ENCODE measurements around the gene PEX7. TPM values are rescaled to one million over a fixed set of nuclear protein-coding genes. Genes with fewer than 3 reads are reported as not detected.

PEX7 gene
- total RNA-seq, 4 donors from 2014 or later = 5.9 to 17.1 (median 6.9) TPM

DNA sequence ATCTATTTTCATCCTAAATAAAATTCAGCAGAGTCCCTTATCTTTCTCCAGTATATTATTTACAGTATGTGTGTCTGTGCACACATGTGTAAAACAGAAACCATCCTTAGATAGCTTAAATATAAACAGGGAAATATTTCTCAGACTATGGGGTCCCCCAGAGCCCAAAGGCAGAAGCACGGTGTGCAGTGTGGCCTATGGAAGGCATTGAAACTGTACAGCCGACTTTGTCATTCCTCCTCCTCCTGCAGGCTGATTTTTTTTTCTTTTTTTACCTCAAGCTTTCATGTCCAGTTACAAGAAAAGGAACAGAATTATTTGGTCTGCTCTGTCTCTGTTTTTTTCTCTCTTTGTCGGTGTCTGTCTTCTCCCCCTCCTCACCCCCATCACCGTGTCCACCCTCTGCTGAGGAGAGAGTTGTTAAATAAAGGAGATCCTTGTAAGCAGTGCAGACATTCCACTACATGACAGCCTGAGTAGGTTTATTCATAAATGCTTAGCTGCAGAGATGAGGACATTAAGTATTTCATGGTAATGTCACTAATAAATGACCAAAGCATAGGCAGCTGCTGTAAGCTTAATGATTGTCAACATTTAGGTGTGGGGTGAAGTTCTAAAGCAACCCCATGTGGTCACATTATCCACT is 67.9 kb downstream of the PEX7 start:
- 57 to 83% methylated on average over 2 to 3 of the region's 4 CpGs for WGBS, 2 donors (ENCODE audit: low coverage in 1 of 2)
- no peaks in the 10 kb centered on the region for H3K9me3 ChIP-seq

DNA sequence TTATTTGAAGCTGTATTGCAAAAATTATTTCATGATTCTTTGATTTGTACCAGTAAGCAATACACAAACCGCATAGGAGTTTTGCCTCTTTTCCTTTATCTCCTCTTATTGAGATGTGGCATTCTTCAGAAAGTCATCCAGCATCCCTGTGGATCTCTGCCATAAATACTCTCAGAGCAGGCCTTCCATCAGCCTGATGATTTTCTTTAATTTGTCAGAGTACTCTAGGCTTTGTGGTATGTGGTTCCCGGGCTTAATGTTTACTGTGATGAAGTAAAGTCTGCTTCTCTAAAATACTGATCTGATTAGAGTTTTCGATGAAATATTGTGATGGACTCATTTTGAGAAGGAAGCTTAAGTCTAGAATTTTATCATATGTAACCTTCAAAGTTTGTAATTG is 68.6 kb downstream of the PEX7 start:
- no peak for ATAC-seq

More for the DNA sequence above, 67.9 kb downstream of the PEX7 start:
- Histone ChIP-seq H3K27me3 (no peaks in the 10 kb centered on the region), H3K27ac (no peak overlapping the region), H3K4me3 (no peak overlapping the region), H3K4me1 (peaks cover 0 to 4% (median 0%) of the 10 kb centered on the region in 3 donors), H3K36me3 (peaks cover 0 to 4% of the 10 kb centered on the region in 2 donors)
- ATAC-seq = no peak
- TF ChIP-seq POLR2AphosphoS5 (IDR thresholded peaks at IDR 0.05) (no peak), POLR2A (IDR thresholded peaks at IDR 0.05) (no peak), EP300 (IDR thresholded peaks at IDR 0.05) (no peak)
- TF ChIP-seq, protein P1, sequence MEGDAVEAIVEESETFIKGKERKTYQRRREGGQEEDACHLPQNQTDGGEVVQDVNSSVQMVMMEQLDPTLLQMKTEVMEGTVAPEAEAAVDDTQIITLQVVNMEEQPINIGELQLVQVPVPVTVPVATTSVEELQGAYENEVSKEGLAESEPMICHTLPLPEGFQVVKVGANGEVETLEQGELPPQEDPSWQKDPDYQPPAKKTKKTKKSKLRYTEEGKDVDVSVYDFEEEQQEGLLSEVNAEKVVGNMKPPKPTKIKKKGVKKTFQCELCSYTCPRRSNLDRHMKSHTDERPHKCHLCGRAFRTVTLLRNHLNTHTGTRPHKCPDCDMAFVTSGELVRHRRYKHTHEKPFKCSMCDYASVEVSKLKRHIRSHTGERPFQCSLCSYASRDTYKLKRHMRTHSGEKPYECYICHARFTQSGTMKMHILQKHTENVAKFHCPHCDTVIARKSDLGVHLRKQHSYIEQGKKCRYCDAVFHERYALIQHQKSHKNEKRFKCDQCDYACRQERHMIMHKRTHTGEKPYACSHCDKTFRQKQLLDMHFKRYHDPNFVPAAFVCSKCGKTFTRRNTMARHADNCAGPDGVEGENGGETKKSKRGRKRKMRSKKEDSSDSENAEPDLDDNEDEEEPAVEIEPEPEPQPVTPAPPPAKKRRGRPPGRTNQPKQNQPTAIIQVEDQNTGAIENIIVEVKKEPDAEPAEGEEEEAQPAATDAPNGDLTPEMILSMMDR (IDR thresholded peaks at IDR 0.05) = no peak

DNA sequence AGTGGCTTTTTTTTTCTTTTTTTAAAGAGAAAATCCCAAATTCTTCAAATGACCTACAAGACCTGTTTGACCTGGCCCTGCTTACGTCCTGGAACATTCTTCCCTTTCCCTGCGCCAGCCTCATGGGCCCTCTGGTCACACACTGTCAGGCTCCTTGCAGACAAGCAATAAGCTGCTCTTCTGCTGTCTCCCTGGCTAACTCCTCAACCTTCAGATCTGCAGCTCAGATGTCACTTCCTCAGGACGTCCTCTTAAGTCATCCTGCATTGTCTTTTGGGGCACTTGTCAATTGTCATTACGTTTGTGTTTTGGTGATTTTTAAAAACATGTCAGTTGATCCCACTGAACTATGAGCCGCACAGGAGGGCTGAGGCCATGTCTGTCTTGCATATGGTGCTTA is 70.8 kb downstream of the PEX7 start:
- 84 to 100% methylated on average over 1 to 5 of the region's 5 CpGs for WGBS, 2 donors (ENCODE audit: low coverage in 1 of 2)
- Histone ChIP-seq H3K27me3 (no peaks in the 10 kb centered on the region), H3K36me3 (peaks cover 0 to 3% of the 10 kb centered on the region in 2 donors), H3K4me1 (peaks cover 0 to 4% (median 0%) of the 10 kb centered on the region in 3 donors), H3K4me3 (no peak overlapping the region), H3K9me3 (no peaks in the 10 kb centered on the region), H3K27ac (no peak overlapping the region)
- no peak for ATAC-seq
- TF ChIP-seq POLR2AphosphoS5 (IDR thresholded peaks at IDR 0.05) (no peak), POLR2A (IDR thresholded peaks at IDR 0.05) (no peak), EP300 (IDR thresholded peaks at IDR 0.05) (no peak)
- TF ChIP-seq, protein P1 (IDR thresholded peaks at IDR 0.05) = no peak

More for the DNA sequence above, 68.6 kb downstream of the PEX7 start:
- TF ChIP-seq POLR2AphosphoS5 (IDR thresholded peaks at IDR 0.05) (no peak), EP300 (IDR thresholded peaks at IDR 0.05) (no peak), POLR2A (IDR thresholded peaks at IDR 0.05) (no peak)
- TF ChIP-seq, protein P1 (IDR thresholded peaks at IDR 0.05) = no peak
- no peak overlapping the region for H3K4me3 ChIP-seq
- no peaks in the 10 kb centered on the region for H3K27me3 ChIP-seq
- H3K9me3 ChIP-seq = no peaks in the 10 kb centered on the region
- WGBS, 2 donors (ENCODE audit: low coverage in 1 of 2) = 90 to 100% methylated on average over 3 of the region's 3 CpGs
- H3K27ac ChIP-seq = no peak overlapping the region
- peaks cover 0 to 4% of the 10 kb centered on the region in 2 donors for H3K36me3 ChIP-seq
- H3K4me1 ChIP-seq = peaks cover 0 to 4% (median 0%) of the 10 kb centered on the region in 3 donors

DNA sequence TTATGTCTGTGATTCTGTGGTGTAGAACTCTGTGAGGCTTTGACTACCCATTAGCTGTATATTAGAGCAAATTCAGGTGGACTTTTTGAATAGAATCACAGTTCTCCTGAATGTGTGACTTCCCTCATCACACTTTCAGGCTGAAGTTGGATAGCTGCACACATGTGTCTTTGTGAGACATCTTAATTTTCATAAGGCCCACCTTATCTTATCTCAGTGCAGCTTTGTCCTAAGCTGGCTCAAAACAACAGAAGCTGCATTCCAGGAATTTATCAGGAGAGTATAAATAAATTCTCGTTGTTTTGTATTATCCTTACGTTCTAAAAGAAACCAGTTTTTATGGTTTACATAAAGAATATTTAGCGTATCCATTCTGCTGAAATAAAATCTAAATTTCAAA is 73.5 kb downstream of the PEX7 start:
- 90 to 95% methylated on average over 3 of the region's 3 CpGs for WGBS, 2 donors (ENCODE audit: low coverage in 1 of 2)
- Histone ChIP-seq H3K27ac (no peak overlapping the region), H3K4me3 (no peak overlapping the region), H3K4me1 (no peaks in the 10 kb centered on the region), H3K27me3 (no peaks in the 10 kb centered on the region), H3K9me3 (no peaks in the 10 kb centered on the region), H3K36me3 (peaks cover 0 to 29% of the 10 kb centered on the region in 2 donors)
- ATAC-seq = no peak
- TF ChIP-seq EP300 (IDR thresholded peaks at IDR 0.05) = no peak
- TF ChIP-seq POLR2A (IDR thresholded peaks at IDR 0.05) = no peak
- TF ChIP-seq, protein P1 (IDR thresholded peaks at IDR 0.05) = no peak
- no peak for TF ChIP-seq POLR2AphosphoS5 (IDR thresholded peaks at IDR 0.05)

DNA sequence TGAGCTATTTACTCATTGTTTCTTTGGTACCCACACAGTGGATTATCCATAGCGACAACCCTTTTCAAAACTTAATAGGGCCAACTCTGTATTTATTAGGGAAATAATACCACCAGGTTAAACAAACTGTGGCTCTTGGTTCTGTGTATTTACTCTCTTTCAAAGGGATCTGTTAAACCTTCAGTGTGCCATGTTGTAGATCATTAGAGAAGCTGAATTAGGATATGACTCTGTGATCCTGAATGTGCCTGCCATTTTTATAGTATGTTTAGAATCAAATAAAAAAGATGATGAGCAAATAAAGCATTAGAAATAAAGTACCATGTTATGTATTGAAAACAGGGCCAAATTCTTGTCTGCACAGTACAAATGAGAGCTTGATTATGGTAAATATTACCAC is 74.7 kb downstream of the PEX7 start:
- H3K27me3 ChIP-seq = no peaks in the 10 kb centered on the region
- no peak for TF ChIP-seq POLR2AphosphoS5 (IDR thresholded peaks at IDR 0.05)
- TF ChIP-seq, protein P1 (IDR thresholded peaks at IDR 0.05) = no peak
- no peak for TF ChIP-seq POLR2A (IDR thresholded peaks at IDR 0.05)
- no peak for TF ChIP-seq EP300 (IDR thresholded peaks at IDR 0.05)
- peaks cover 0 to 39% of the 10 kb centered on the region in 2 donors for H3K36me3 ChIP-seq
- H3K4me1 ChIP-seq = peaks cover 0 to 7% (median 0%) of the 10 kb centered on the region in 3 donors
- ATAC-seq = no peak
- H3K27ac ChIP-seq = no peak overlapping the region
- no peaks in the 10 kb centered on the region for H3K9me3 ChIP-seq
- WGBS, 2 donors (ENCODE audit: low coverage in 1 of 2) = 57 to 94% methylated on average over 1 of the region's 1 CpG
- H3K4me3 ChIP-seq = no peak overlapping the region
